GM13976 (cell line): ENCODE measurements around the gene SLC48A1.

Source experiments
- DNase-seq: peaks from one replicate; pipeline ENCODE4 v3.0.0; 2012; ENCODE audit warnings: low spot score
- CTCF ChIP-seq: IDR thresholded peaks from 2 replicates; pipeline ENCODE4 v1.5.1; 2012; ENCODE audit warnings: borderline replicate concordance, mild to moderate bottlenecking; ENCODE audit not compliant: insufficient read depth; ENCODE audit errors: extremely low read depth, missing control alignments, control extremely low read depth
- in situ Hi-C: fragments of 300-500 bp; cut with MboI; formaldehyde crosslinking; loops from one replicate; pipeline ENCODE4 v1.12.0; 2022; ENCODE audit warnings: low sequenced_read_pairs, mixed read lengths, inconsistent platforms; ENCODE audit not compliant: unreplicated experiment

SLC48A1 gene

GRCh38 chr12:47822401-47822800 lies 49.4 kb downstream of the SLC48A1 start:
- no peak for DNase-seq
- in situ Hi-C loops = no loop called here
- TF ChIP-seq CTCF = no peak

- in situ Hi-C loops = no loop called here
- no peak for DNase-seq
- no peak for TF ChIP-seq CTCF
Observed at GRCh38 chr12:47822863-47823262, 49.8 kb downstream of the SLC48A1 start.

GRCh38 chr12:47823422-47824086 lies 50.5 kb downstream of the SLC48A1 start:
- in situ Hi-C loops = no loop called here
- DNase-seq = no peak
- no peak for TF ChIP-seq CTCF

- in situ Hi-C loops = no loop called here
- DNase-seq = no peak
Observed at GRCh38 chr12:47824198-47824597, 51.2 kb downstream of the SLC48A1 start.

GRCh38 chr12:47824635-47825034 lies 51.6 kb downstream of the SLC48A1 start:
- in situ Hi-C loops = no loop called here
- no peak for DNase-seq
- TF ChIP-seq CTCF = no peak

More at GRCh38 chr12:47824198-47824597, 51.2 kb downstream of the SLC48A1 start:
- no peak for TF ChIP-seq CTCF

GRCh38 chr12:47825173-47825639 lies 52.2 kb downstream of the SLC48A1 start:
- TF ChIP-seq CTCF = no peak
- DNase-seq = no peak
- in situ Hi-C loops = no loop called here
